PC-9 (cell line): ENCODE data around the gene LENG9. TPM values are rescaled to one million over a fixed set of nuclear protein-coding genes. Genes with fewer than 3 reads are reported as not detected.

ENCODE experiments used
- BruUV-seq: library from RNA; stranded (reverse); fragments of 400-500 nt; replicated peaks from 2 replicates; lab custom pipeline; 2021; lab: Mats Ljungman, UMichigan
- CTCF ChIA-PET: fragments of 300-600 bp; sonication (Branson Sonifier 250); formaldehyde crosslinking; loops from one replicate; lab custom pipeline; 2022; ENCODE audit warnings: antibody characterized with exemption; lab: Charles Lee
- POLR2A ChIA-PET: fragments of 300-600 bp; sonication (Branson Sonifier 250); formaldehyde crosslinking; loops from one replicate; lab custom pipeline; 2022; ENCODE audit warnings: antibody characterized with exemption; ENCODE audit not compliant: unreplicated experiment; lab: Charles Lee
- DNase-seq, 2 experiments: peaks; one replicate each; pipeline versions ENCODE4 v3.0.0 to v3.0.0-alpha.2; 2015 to 2022; ENCODE audit warnings: mixed read lengths in 1 of 2
- H2AFZ ChIP-seq: fragments of 200-600 bp; sonication (generic); 2 replicates; pipeline ENCODE4 v1.8.1; 2017; ENCODE audit warnings: antibody characterized with exemption
- H3F3A ChIP-seq: fragments of 200-600 bp; sonication (generic); 2 replicates; pipeline ENCODE4 v1.8.1; 2017; ENCODE audit warnings: antibody characterized with exemption, mild to moderate bottlenecking, low read depth; ENCODE audit not compliant: insufficient read depth
- H3K27ac ChIP-seq: fragments of 200-600 bp; sonication (generic); 2 replicates; pipeline ENCODE4 v1.6.1; 2016; ENCODE audit warnings: mixed run types
- H3K27me3 ChIP-seq: fragments of 200-600 bp; sonication (generic); 2 replicates; pipeline ENCODE4 v1.6.1; 2016; ENCODE audit warnings: low read depth, mixed run types; ENCODE audit not compliant: insufficient read depth
- H3K36me3 ChIP-seq: fragments of 200-600 bp; sonication (generic); 2 replicates; pipeline ENCODE4 v1.6.1; 2016; ENCODE audit warnings: low read depth, mixed run types
- H3K4me1 ChIP-seq: fragments of 200-600 bp; sonication (generic); replicated peaks from 2 replicates; pipeline ENCODE4 v1.6.1; 2016; ENCODE audit warnings: mixed run types; ENCODE audit not compliant: insufficient read depth
- H3K4me2 ChIP-seq: fragments of 200-600 bp; sonication (generic); 2 replicates; pipeline ENCODE4 v1.6.1; 2017; ENCODE audit warnings: mixed run types
- H3K4me3 ChIP-seq: fragments of 200-600 bp; sonication (generic); 2 replicates; pipeline ENCODE4 v1.6.1; 2016; ENCODE audit warnings: mixed run types
- H3K79me2 ChIP-seq: fragments of 200-600 bp; sonication (generic); 2 replicates; pipeline ENCODE4 v1.6.1; 2017; ENCODE audit warnings: low read depth, mixed run types
- H3K9me2 ChIP-seq: fragments of 200-600 bp; sonication (generic); 2 replicates; pipeline ENCODE4 v1.8.1; 2017; ENCODE audit warnings: mild to moderate bottlenecking; ENCODE audit not compliant: insufficient read depth
- H3K9me3 ChIP-seq: fragments of 200-600 bp; sonication (generic); 2 replicates; pipeline ENCODE4 v1.8.1; 2016; ENCODE audit warnings: low read depth; ENCODE audit not compliant: insufficient read depth
- H4K20me1 ChIP-seq: fragments of 200-600 bp; sonication (generic); 2 replicates; pipeline ENCODE4 v1.8.1; 2017; ENCODE audit not compliant: insufficient read depth
- CTCF ChIP-seq: fragments of 200-600 bp; sonication (generic); conservative IDR thresholded peaks from 2 replicates; pipeline ENCODE4 v1.6.1; 2017; ENCODE audit warnings: mixed run types, antibody characterized with exemption, mild to moderate bottlenecking, moderate library complexity
- EZH2 ChIP-seq: fragments of 200-600 bp; sonication (generic); IDR thresholded peaks from 2 replicates; pipeline ENCODE4 v1.8.0; 2017; ENCODE audit warnings: antibody characterized with exemption, low read depth
- intact Hi-C: fragments of 100-400 bp; cut with micrococcal nuclease; formaldehyde crosslinking; loops from one replicate; pipeline ENCODE4 v1.10.0; 2022; ENCODE audit not compliant: unreplicated experiment
- total RNA-seq: library from RNA; stranded (reverse); gene quantifications from 2 replicates; pipeline ENCODE4 v1.2.3, GENCODE V29; 2021

Gene LENG9
- total RNA-seq, 1 experiment from 2014 or later: 7.0 TPM

- H3F3A ChIP-seq: no peaks in the 10 kb centered on the region
- H4K20me1 ChIP-seq: no peaks in the 10 kb centered on the region
- no peaks in the 10 kb centered on the region for H3K79me2 ChIP-seq
- no peak overlapping the region for H3K4me3 ChIP-seq
- no peaks in the 10 kb centered on the region for H3K9me2 ChIP-seq
- CTCF ChIA-PET: no interaction called here
- no peak overlapping the region for H2AFZ ChIP-seq
- TF ChIP-seq CTCF: no peak
- no peak for TF ChIP-seq EZH2
- DNase-seq: peak in 1 of 2 experiments; percentile 21
- H3K4me2 ChIP-seq: no peak overlapping the region
- POLR2A ChIA-PET: no interaction called here
- no TSS peak for BruUV-seq
- intact Hi-C loops: no loop called here
- no peaks in the 10 kb centered on the region for H3K36me3 ChIP-seq
- no peak overlapping the region for H3K27ac ChIP-seq
- peaks cover 56% of the 10 kb centered on the region for H3K27me3 ChIP-seq
- no peaks in the 10 kb centered on the region for H3K9me3 ChIP-seq
- H3K4me1 ChIP-seq: no peaks in the 10 kb centered on the region
Observed at GRCh38 chr19:54485851-54486250, 22.3 kb upstream of the LENG9 start.

GRCh38 chr19:54484451-54484850, 20.9 kb upstream of the LENG9 start:
- H3K9me3 ChIP-seq: no peaks in the 10 kb centered on the region
- CTCF ChIA-PET: no interaction called here
- intact Hi-C loops: no loop called here

GRCh38 chr19:54482889-54483288, 19.3 kb upstream of the LENG9 start:
- H3K4me2 ChIP-seq: no peak overlapping the region
- TF ChIP-seq EZH2: no peak
- no peak for TF ChIP-seq CTCF
- no TSS peak for BruUV-seq
- intact Hi-C loops: no loop called here
- CTCF ChIA-PET: no interaction called here
- no peak overlapping the region for H3K27ac ChIP-seq
- H3K27me3 ChIP-seq: peaks cover 32% of the 10 kb centered on the region
- H3K79me2 ChIP-seq: no peaks in the 10 kb centered on the region
- no peaks in the 10 kb centered on the region for H3F3A ChIP-seq
- no peaks in the 10 kb centered on the region for H3K4me1 ChIP-seq
- no peaks in the 10 kb centered on the region for H4K20me1 ChIP-seq
- no peak overlapping the region for H3K4me3 ChIP-seq
- DNase-seq: peak in 1 of 2 experiments; percentile 31
- H3K9me2 ChIP-seq: no peaks in the 10 kb centered on the region
- H2AFZ ChIP-seq: no peak overlapping the region
- POLR2A ChIA-PET: no interaction called here
- no peaks in the 10 kb centered on the region for H3K36me3 ChIP-seq
- H3K9me3 ChIP-seq: no peaks in the 10 kb centered on the region

More at GRCh38 chr19:54484451-54484850, 20.9 kb upstream of the LENG9 start:
- Histone ChIP-seq H3K27ac (no peak overlapping the region), H3K36me3 (no peaks in the 10 kb centered on the region), H3K4me2 (no peak overlapping the region), H3K9me2 (no peaks in the 10 kb centered on the region), H3K79me2 (no peaks in the 10 kb centered on the region), H2AFZ (no peak overlapping the region), H4K20me1 (no peaks in the 10 kb centered on the region), H3K27me3 (peaks cover 47% of the 10 kb centered on the region), H3K4me3 (no peak overlapping the region), H3K4me1 (no peaks in the 10 kb centered on the region), H3F3A (no peaks in the 10 kb centered on the region)
- no peak for DNase-seq
- POLR2A ChIA-PET: no interaction called here
- no TSS peak for BruUV-seq
- TF ChIP-seq CTCF: no peak
- TF ChIP-seq EZH2: no peak
